ENCODE data around the gene PTDSS2. TPM values are rescaled to one million over a fixed set of nuclear protein-coding genes. Genes with fewer than 3 reads are reported as not detected.

PTDSS2 gene
- total and polyA plus RNA-seq, 4 donors = 5.1 to 15.6 (median 10.2) TPM

DNA sequence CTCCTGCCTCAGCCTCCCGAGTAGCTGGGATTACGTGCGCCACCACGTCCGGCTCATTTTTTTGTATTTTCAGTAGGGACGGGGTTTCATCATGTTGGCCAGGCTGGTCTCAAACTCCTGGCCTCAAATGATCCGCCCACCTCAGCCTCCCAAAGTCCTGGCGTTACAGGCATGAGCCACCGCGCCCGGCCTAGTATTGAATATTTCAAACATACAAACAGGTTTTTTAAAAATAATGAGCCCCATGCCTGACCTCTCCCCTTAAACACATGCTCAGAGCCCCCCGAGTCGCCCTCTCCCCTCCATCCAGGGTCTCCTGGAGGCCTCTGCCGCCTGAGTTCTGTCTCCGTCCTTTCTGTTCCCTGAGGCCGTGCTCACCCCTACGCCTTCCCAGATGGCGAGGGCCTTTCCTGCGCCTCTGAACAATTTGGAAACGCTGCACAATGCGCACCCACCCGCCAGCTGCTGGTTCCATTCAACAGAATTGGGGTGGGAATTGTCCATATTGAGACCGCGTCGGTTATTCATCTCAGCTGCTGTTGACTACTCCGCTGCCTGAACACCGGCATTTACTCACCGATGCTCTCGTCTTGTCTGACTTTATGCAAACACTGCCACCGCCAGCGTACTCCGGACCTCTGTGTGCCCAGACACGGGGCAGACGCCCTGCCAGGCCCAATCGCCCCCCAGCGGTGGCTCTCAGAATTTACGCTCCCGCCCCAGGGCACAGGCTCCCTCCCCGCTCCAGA lies 70.5 kb downstream of the PTDSS2 start:
- peaks cover 0 to 5% (median 1%) of the 10 kb centered on the region in 4 donors for H3K4me1 ChIP-seq (ENCODE audit: control insufficient read depth in 4 of 4, insufficient read depth in 4 of 4, low read length in 3 of 4)
- H3K9me3 ChIP-seq (ENCODE audit: control insufficient read depth in 4 of 4, low read length in 3 of 4) = no peaks in the 10 kb centered on the region
- H3K36me3 ChIP-seq (ENCODE audit: control insufficient read depth in 4 of 4, insufficient read depth in 3 of 4, low read depth in 1 of 4, low read length in 3 of 4) = no peaks in the 10 kb centered on the region
- H3K27ac ChIP-seq (ENCODE audit: low read depth in 1 of 2, low read length in 2 of 2) = no peak overlapping the region
- WGBS = 92% methylated on average over 39 of the region's 39 CpGs
- TF ChIP-seq TAF1 (conservative IDR thresholded peaks at IDR 0.05) (no peak), JUND (IDR thresholded peaks at IDR 0.05) (no peak), EGR1 (IDR thresholded peaks at IDR 0.05; ENCODE audit: low read depth in 2 of 2) (no peak), FOXA1 (IDR thresholded peaks at IDR 0.05) (no peak), FOXA2 (IDR thresholded peaks at IDR 0.05) (no peak), HNF4A (conservative IDR thresholded peaks at IDR 0.05) (no peak), GABPA (IDR thresholded peaks at IDR 0.05 in 1 of 2, conservative IDR thresholded peaks at IDR 0.05 in 1 of 2) (no peak)
- no peak for DNase-seq (ENCODE audit: low spot score)
- H3K4me3 ChIP-seq (ENCODE audit: low read depth in 1 of 3, low read length in 3 of 3) = no peak overlapping the region
- H3K9ac ChIP-seq (ENCODE audit: low read depth in 1 of 2, low read length in 2 of 2) = no peak overlapping the region
- H3K27me3 ChIP-seq (ENCODE audit: control insufficient read depth in 4 of 4, insufficient read depth in 4 of 4, low read length in 3 of 4) = no peaks in the 10 kb centered on the region

DNA sequence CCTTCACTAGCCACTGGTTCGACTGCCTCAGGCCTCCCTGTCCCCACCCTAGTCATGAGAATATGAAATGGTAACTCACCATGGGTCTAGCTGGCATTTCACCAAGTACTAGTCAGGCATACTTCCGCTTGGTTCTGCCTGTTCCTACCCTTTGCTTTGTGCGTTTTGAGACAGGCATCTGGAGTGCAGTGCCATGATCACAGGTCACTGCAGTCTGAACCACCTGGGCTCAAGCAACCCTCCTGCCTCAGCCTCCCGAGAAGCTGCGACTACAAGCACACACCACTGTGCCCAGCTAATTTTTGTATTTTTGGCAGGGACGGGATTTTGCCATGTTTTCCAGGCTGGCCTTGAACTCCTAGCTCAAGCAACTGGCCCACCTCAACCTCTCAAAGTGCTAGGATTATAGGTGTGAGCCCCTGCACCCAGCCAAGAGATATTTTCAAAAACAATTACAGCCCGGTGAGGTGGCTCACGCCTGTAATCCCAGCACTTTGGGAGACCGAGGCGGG lies 71.2 kb downstream of the PTDSS2 start:
- no peak for DNase-seq (ENCODE audit: low spot score)
- Histone ChIP-seq H3K27me3 (ENCODE audit: control insufficient read depth in 4 of 4, insufficient read depth in 4 of 4, low read length in 3 of 4) (no peaks in the 10 kb centered on the region), H3K9ac (ENCODE audit: low read depth in 1 of 2, low read length in 2 of 2) (no peak overlapping the region), H3K27ac (ENCODE audit: low read depth in 1 of 2, low read length in 2 of 2) (no peak overlapping the region), H3K36me3 (ENCODE audit: control insufficient read depth in 4 of 4, insufficient read depth in 3 of 4, low read depth in 1 of 4, low read length in 3 of 4) (no peaks in the 10 kb centered on the region), H3K9me3 (ENCODE audit: control insufficient read depth in 4 of 4, low read length in 3 of 4) (no peaks in the 10 kb centered on the region), H3K4me1 (ENCODE audit: control insufficient read depth in 4 of 4, insufficient read depth in 4 of 4, low read length in 3 of 4) (peaks cover 0 to 5% (median 1%) of the 10 kb centered on the region in 4 donors), H3K4me3 (ENCODE audit: low read depth in 1 of 3, low read length in 3 of 3) (no peak overlapping the region)
- 95% methylated on average over 10 of the region's 10 CpGs for WGBS
- TF ChIP-seq, protein P1, sequence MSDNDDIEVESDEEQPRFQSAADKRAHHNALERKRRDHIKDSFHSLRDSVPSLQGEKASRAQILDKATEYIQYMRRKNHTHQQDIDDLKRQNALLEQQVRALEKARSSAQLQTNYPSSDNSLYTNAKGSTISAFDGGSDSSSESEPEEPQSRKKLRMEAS (IDR thresholded peaks at IDR 0.05) = no peak
- no peak for TF ChIP-seq FOXA2 (IDR thresholded peaks at IDR 0.05)
- TF ChIP-seq GABPA (IDR thresholded peaks at IDR 0.05 in 1 of 2, conservative IDR thresholded peaks at IDR 0.05 in 1 of 2) = no peak
- TF ChIP-seq FOXA1 (IDR thresholded peaks at IDR 0.05) = no peak
- TF ChIP-seq, protein P2, sequence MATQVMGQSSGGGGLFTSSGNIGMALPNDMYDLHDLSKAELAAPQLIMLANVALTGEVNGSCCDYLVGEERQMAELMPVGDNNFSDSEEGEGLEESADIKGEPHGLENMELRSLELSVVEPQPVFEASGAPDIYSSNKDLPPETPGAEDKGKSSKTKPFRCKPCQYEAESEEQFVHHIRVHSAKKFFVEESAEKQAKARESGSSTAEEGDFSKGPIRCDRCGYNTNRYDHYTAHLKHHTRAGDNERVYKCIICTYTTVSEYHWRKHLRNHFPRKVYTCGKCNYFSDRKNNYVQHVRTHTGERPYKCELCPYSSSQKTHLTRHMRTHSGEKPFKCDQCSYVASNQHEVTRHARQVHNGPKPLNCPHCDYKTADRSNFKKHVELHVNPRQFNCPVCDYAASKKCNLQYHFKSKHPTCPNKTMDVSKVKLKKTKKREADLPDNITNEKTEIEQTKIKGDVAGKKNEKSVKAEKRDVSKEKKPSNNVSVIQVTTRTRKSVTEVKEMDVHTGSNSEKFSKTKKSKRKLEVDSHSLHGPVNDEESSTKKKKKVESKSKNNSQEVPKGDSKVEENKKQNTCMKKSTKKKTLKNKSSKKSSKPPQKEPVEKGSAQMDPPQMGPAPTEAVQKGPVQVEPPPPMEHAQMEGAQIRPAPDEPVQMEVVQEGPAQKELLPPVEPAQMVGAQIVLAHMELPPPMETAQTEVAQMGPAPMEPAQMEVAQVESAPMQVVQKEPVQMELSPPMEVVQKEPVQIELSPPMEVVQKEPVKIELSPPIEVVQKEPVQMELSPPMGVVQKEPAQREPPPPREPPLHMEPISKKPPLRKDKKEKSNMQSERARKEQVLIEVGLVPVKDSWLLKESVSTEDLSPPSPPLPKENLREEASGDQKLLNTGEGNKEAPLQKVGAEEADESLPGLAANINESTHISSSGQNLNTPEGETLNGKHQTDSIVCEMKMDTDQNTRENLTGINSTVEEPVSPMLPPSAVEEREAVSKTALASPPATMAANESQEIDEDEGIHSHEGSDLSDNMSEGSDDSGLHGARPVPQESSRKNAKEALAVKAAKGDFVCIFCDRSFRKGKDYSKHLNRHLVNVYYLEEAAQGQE (IDR thresholded peaks at IDR 0.05) = no peak
- TF ChIP-seq EGR1 (IDR thresholded peaks at IDR 0.05; ENCODE audit: low read depth in 2 of 2) = no peak
- TF ChIP-seq, protein P3, sequence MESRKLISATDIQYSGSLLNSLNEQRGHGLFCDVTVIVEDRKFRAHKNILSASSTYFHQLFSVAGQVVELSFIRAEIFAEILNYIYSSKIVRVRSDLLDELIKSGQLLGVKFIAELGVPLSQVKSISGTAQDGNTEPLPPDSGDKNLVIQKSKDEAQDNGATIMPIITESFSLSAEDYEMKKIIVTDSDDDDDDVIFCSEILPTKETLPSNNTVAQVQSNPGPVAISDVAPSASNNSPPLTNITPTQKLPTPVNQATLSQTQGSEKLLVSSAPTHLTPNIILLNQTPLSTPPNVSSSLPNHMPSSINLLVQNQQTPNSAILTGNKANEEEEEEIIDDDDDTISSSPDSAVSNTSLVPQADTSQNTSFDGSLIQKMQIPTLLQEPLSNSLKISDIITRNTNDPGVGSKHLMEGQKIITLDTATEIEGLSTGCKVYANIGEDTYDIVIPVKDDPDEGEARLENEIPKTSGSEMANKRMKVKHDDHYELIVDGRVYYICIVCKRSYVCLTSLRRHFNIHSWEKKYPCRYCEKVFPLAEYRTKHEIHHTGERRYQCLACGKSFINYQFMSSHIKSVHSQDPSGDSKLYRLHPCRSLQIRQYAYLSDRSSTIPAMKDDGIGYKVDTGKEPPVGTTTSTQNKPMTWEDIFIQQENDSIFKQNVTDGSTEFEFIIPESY (IDR thresholded peaks at IDR 0.05) = no peak

DNA sequence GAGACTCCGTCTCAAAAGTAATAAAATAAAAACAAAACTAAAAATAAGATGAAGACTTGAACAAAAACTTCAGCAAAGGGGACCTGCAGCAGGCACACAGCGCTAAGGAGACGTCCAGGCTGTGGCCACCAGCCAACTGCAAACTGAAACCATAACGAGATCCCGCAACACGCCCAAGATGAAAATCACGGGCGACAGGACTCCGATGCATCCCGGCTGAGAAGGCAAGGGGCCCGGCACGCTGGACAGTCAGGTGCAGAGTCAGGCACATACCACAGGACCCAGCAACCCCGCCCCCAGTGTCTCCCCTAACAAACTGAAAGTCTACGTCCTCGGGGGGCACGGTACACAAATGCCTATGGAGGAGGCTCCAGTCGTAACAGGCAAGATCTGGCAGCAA lies 76.1 kb downstream of the PTDSS2 start:
- TF ChIP-seq HNF4G (IDR thresholded peaks at IDR 0.05) (no peak), SP1 (IDR thresholded peaks at IDR 0.05) (no peak), NR2F2 (IDR thresholded peaks at IDR 0.05) (no peak), TAF1 (conservative IDR thresholded peaks at IDR 0.05) (no peak), RXRA (IDR thresholded peaks at IDR 0.05) (no peak)
- TF ChIP-seq, protein P2 (IDR thresholded peaks at IDR 0.05) = no peak
- TF ChIP-seq, protein P4, sequence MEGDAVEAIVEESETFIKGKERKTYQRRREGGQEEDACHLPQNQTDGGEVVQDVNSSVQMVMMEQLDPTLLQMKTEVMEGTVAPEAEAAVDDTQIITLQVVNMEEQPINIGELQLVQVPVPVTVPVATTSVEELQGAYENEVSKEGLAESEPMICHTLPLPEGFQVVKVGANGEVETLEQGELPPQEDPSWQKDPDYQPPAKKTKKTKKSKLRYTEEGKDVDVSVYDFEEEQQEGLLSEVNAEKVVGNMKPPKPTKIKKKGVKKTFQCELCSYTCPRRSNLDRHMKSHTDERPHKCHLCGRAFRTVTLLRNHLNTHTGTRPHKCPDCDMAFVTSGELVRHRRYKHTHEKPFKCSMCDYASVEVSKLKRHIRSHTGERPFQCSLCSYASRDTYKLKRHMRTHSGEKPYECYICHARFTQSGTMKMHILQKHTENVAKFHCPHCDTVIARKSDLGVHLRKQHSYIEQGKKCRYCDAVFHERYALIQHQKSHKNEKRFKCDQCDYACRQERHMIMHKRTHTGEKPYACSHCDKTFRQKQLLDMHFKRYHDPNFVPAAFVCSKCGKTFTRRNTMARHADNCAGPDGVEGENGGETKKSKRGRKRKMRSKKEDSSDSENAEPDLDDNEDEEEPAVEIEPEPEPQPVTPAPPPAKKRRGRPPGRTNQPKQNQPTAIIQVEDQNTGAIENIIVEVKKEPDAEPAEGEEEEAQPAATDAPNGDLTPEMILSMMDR (IDR thresholded peaks at IDR 0.05; ENCODE audit: low read depth, low read length, missing input control) = no peak
- Histone ChIP-seq H3K27ac (ENCODE audit: low read depth in 1 of 2, low read length in 2 of 2) (no peak overlapping the region), H3K9me3 (ENCODE audit: control insufficient read depth in 4 of 4, low read length in 3 of 4) (no peaks in the 10 kb centered on the region), H3K4me1 (ENCODE audit: control insufficient read depth in 4 of 4, insufficient read depth in 4 of 4, low read length in 3 of 4) (no peaks in the 10 kb centered on the region), H3K36me3 (ENCODE audit: control insufficient read depth in 4 of 4, insufficient read depth in 3 of 4, low read depth in 1 of 4, low read length in 3 of 4) (no peaks in the 10 kb centered on the region), H3K9ac (ENCODE audit: low read depth in 1 of 2, low read length in 2 of 2) (no peak overlapping the region), H3K27me3 (ENCODE audit: control insufficient read depth in 4 of 4, insufficient read depth in 4 of 4, low read length in 3 of 4) (no peaks in the 10 kb centered on the region), H3K4me3 (ENCODE audit: low read depth in 1 of 3, low read length in 3 of 3) (no peak overlapping the region)
- 87% methylated on average over 17 of the region's 17 CpGs for WGBS
- peak; percentile 29 for DNase-seq (ENCODE audit: low spot score)
